Ammon's horn (tissue), 1 donor: ENCODE data around the gene ANGPT4.
"Not testable (repeated sequence)": the region's sequence is repeated elsewhere in the genome, so short reads cannot be mapped to it uniquely, and the experiment has no call there.

Experiments used
- DNase-seq: peaks from one replicate; pipeline ENCODE4 v3.0.0-alpha.2; 2016; ENCODE audit warnings: low spot score

The ANGPT4 gene

DNA sequence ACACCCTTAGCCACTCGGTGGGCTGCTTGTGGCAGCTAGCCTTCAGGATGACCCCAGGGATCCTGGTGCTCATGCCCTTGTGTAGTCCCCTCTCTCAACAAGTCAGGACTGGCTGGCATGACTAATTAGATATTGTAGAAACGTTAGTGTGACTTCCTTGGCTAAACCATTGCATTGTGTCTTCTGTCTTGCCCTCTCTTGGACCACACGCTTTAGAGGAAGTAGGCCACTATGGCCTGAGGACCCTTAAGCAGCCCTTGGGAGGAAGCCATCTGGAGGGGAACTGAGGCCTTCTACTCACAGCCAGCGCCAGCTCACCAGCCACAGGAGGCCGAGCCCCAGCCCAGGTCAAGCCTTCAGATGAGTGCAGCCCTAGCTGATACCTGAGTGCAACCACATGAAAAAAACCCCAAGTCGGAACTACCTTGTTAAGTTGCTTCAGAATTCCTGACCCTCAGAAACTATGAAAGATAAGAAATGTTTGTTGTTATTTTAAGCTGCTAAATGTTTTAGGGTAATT is 10.1 kb downstream of the ANGPT4 start:
- DNase-seq: peak; percentile 11

DNA sequence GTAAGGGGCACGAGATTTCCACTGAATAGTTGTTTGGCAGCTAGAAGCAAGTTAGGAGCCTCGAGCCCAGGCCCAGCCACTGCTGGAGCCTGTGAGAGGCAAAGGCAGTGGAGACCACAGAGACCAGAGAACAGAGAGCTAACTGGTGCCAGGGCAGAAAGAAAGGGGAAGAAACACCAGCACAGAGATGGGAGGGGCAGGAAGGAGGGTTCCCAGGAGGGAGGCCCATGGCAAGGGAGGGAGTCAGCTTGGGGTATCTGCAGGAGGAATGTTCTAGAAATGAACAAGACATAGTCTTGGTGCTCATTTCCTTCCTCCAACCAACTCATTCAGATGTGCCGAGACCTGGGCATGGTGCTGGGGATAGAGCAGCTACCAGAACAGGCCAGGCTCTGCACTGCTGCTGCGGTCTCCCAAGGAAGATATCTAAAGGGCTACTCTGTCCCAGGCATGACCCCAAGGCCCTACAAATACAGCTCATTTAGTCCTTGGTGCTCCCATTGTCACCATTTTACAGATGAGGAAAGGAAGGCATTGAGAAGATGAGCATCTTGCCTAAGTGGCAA is 10.7 kb downstream of the ANGPT4 start:
- peak; percentile 70 for DNase-seq

DNA sequence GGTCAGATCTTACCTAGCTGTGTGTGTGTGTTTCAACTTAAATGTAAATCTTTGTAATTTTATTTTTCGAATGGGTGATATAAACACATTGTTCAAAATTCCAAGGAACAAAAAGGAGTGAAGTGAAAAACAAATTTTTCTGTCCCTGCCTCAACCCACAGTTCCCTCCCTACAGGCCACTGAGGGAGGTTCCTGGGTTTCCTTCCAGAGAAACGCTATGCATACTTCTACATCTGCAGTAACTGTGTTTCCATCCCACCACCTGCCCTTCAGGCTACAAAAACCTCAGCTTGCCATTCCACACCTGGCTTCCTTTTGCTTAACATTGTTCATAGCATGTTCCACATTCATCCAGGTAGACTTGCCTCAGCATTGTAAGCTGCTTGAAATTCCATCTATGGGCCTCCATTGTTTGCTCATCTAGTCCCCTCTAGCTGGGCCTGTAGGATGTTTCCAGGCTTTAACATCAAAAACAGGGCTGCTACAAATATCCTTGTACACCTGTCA is 12.0 kb downstream of the ANGPT4 start:
- no peak for DNase-seq

DNA sequence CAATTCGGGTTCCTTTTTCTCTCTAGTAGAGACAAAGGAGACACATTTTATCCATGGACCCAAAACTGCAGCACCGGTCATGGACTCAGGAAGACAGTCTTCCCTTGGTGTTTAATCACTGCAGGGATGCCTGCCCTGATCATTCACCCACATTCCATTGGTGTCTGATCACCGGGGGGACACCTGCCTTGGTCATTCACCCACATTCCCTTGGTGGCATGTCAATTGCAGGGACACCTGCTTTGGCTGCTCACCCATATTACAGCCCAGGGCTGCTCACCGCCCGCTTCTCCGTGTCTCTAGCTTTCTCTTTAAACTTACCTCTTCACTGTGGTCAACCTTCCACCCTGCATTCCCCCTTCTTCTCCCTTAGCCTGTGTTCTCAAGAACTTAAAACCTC is 18.7 kb downstream of the ANGPT4 start:
- DNase-seq: not testable (repeated sequence)

DNA sequence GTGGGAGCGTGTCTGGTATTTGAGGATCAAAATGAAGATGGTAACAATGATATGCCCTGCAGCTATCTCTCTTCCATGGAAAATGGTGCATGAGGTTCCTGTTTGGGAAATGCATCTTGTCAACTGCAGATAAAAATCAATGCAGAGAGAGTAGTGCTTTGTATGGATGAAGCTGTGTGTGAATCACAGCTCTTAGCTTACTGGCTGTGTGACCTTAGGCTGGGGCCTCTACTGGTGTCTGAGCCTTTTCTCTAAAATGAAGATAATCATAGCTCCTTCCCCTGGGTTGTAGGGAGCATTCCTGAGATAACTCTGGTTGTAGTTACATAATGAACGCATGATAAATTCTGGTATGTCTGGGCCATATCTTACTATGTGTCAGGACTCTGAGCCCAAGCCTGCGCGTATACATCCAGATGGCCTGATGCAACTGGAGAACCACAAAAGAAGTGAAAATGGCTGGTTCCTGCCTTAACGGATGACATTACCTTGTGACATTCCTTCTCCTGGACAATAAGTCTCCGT is 19.6 kb downstream of the ANGPT4 start:
- no peak for DNase-seq

DNA sequence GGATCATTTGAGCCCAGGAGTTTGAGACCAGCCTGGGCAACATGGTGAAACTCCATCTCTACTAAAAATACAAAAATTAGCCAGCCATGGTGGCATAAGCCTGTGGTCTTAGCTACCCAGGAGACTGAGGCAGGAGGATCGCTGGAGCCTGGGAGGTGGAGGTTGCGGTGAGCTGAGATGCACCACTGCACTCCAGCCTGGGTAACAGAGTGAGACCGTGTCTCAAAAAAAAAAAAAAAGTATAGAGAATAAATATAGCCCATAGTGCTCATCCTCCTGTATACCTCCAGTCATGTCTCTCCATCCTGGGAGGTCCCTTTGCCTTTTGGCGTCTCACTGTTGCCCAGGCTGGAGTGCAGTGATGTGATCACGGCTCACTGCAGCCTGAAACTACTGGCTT is 23.8 kb downstream of the ANGPT4 start:
- not testable (repeated sequence) for DNase-seq

DNA sequence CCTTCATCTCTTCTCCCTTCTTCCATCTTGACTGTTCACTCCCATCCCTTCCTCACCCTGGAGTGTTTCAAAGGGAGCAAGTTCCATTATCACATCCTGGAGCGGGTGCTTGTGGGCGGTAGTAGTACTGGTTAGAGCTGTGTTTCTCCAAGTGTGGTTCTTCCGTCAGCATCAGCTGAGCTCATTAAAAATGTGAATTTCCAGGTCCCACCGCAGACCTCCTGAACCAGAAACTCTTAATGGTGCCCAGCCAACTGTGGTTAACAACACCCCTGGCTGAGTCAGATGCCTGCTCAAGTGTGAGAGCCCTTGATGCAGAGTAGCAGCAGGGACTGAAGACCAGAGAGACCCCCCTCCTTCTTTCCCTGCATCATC is 24.4 kb downstream of the ANGPT4 start:
- DNase-seq: no peak

DNA sequence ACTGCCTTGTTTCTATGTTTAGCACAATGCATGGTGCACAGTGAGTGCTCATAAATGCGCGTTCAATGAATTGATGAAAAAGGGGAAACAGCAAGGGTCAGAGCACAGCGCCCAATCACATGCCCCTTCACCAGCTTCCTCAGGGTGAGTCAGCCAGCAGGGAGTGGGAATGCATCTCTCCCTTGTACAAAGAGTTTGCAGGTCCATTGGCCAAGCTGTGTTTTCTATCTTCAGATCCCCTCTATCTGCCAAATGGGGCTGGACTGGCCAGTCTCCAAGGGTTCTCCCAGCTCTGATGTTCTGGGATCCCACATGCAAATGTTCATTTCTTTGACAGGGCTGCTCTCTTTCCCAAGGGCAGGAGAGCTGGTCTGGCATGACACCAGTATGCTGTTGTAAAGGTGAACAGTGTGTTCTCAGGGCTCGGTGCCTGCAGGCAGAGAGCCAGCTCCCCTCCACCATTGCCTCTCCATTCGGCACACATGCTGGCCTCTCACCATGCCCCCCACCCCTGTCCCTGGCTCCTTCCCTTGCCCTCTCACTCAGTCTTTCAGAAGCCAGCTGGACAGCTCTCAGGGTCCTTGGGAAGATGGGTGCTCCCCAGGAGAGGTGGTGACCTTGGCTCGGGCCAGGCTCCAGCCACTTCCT is 25.0 kb downstream of the ANGPT4 start:
- DNase-seq: peak; percentile 55

DNA sequence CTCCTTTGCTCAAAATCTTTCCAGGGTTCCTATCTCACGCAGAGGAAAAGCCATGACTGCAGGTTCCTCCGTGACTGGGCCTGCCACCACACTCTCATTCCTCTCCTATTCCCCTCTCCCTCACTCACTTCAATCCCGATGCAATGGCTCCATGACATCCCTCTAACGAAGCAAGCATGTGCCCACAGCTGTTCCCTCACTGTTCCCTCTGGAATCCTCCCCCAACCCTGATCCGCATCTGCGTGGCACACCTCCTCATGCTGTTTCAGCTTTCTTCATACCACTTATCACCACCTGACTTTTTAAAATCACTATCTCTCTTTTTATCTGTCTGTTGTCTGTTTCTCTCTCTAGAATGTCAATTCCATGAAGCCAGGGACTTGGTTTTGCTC is 25.5 kb downstream of the ANGPT4 start:
- no peak for DNase-seq

DNA sequence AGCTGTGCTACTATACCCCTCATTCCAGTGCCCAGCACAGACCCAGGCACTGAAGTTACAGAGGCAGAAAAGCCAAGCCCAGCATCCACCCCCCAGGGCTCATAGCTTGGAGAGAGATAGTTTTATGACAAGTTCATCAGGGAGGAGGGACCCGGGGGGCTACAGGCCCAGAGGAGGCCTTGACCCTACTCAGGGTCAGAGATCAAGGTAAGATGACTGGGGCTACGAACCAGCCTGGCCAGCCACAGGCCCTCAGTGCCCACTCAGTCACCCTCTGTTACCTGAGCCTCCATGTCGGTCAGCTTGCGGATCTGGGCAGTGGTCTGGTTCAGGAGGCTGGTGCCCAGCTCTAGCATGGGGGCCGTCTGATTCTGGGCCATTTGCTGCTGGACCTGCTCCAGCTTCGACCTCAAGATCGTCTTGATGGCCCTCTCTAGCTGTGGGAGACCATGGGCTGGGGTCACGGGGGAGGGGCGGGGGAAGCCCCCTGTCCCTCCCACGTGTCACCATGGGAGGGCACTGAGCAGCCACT is 26.1 kb downstream of the ANGPT4 start:
- DNase-seq: no peak

DNA sequence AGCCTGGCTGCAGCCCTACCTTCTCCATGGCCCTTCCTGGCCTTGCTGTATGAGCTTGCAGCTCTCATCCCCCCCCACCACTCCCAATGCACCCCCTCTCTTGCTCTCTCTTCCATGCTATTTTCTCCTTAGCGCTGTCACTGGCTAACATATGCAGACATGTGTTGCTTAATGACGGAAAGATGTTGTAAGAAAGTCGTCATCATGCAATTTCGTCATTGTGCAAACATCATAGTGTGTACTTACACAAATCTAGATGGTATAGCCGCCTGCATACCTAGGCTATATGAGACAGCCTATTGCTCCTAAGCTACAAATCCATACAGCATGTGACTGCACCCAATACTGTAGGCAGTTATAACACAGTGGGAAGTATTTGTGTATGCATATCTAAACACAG is 27.0 kb downstream of the ANGPT4 start:
- no peak for DNase-seq

DNA sequence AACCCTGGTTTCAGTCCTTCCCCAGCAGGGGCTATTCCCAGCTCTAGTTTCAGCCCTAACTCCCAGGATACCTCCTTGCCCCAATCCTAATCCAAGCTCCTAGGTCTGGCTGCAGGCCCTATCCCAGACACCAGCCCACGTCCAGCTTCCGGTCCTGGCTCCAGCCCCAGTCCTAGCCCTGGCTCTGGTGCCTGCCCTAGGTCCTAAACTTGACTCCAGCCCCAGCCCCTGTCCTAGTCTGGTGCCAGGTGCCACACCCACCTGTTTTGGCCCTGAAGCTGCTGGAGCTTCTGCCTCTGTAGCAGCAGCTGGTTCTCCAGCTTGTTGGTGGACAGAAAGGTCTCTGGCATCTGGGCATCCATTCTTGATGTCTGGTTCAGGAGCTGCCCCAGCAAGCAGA is 28.1 kb downstream of the ANGPT4 start:
- DNase-seq: no peak

DNA sequence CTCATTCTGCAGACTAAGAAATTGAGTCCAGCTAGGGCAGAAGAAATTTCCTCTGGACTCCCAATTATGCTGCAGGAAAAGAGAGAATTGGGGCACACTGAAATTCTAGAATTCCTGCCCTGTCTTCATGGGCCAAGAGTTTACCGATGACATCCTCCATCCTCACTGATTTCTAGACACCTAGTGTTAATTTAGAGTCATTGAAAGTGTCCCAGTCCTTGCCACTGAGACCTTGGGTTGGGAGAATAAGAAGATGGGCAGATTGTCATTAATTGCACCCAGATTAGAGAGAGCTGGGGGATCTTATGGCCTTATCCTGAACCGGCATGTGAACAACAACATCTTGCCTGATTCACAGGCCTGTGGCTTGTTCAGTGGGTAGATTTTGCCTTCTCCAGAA is 29.0 kb downstream of the ANGPT4 start:
- DNase-seq: no peak

DNA sequence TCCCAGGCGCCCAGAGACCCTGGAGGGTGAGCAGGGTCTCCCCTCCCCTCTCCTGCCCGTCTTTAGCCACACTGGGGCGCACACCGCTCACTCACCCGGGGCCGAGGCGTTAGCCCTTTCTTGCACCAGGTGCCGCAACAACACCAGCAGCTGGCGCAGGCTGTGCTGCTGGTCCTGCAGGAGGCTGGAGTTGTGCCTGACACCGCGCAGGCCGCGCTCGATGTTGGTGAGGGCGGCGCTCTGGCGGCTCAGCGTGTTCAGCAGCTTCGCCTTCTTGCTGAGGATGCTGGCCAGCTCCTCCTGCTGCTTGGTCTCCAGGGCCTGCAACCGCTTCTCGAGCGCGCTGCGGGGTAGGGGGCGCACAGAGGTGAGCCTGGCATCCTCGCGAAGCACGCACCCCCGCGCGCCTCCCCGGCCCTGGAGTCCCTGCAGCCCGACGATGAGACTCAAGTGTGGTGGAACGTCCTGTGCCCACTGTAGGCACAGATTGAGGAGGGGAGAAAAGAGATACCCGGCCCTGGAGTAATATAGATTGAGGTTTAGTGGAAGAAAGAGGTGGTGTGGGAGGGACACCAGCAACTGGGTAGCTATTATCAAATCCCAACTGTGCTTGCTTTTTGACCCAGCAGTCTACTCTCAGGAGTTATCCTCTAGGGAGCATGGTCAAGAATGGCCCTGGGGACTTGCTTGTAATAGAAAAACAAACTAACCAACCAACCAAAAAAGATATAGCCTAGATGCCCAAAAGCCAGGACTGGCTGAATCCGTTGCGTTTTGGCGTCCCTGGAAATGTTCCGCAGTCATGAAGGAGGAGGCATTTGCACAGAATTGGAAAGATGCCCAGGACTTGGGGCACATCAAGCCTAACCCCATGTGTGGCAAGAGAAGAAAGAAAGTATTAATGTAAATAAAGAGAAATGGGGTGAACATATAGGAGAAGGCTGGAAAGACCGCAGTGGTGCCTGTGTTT is 30.9 kb downstream of the ANGPT4 start:
- DNase-seq: peak; percentile 56

DNA sequence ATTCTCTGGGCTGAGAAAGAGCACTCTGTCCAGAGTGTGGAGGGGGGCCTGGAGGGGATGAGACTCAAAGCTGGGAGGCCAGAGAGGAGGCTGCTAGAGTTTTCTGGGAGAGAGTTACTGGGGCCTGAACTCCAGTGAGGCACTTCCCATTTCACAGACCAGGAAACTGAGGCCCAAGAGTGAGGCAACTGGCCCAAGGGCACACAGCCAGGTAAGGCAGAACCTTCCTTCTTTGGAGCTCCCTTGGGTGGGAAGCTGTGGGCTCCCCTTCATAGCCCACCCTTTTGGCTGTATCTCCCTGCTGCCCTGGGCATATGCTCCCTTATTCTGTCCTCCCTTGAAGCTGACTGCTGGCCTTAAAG is 34.4 kb downstream of the ANGPT4 start:
- DNase-seq: no peak

DNA sequence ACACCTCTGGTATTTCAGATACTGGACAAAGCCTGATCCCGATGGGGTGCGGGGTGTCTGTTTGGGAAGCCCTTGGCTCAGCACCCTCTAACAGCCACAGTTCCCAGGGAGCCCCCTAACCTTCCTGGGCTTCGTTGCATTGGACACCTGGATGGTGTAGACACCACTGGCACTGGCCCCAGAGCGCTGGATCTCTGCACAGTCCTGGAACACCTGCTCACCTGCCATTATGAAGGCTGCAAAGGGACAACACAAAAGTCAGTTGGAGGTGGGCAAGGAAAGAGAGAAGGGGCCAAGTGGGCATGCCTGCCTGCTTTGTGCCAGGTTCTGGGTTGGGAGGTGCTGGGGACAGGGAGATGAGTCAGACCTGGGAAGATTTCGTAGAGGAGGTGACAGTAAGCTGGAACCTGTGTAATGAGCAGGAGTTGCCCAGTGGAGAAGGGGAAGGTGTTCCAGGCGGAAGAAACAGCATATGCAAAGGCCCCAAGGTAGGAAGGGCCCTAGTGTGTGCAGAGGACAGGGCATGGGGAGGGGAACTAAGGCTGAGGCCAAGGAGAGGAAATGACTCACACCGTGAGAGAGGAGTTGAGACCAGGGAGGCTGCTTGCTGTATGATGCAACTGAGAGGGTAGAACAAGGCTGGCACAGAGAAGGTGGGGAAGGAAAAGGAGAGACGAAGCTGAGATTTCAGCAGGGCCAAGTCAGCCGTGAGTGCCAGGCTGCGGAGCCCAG is 34.9 kb downstream of the ANGPT4 start:
- DNase-seq: no peak

DNA sequence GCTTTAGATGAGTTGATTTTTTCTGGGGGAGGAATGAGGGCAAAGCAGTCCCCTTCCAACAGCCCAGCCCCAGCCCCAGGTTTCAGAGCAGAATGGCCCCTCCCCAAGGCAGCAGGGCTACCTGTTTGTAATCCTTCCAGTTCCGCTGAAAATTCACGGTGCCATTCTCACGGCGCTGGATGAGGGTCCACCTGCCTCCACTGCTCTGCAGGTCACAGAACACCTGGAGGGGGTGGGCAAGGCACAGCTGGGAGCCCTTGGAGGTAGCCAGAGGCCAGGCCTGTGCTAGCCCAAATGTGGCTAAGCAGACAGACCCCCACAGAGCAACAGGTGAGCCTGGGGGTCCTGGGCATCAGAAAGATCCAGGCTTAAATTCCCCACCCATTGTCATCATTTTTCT is 36.5 kb downstream of the ANGPT4 start:
- no peak for DNase-seq

DNA sequence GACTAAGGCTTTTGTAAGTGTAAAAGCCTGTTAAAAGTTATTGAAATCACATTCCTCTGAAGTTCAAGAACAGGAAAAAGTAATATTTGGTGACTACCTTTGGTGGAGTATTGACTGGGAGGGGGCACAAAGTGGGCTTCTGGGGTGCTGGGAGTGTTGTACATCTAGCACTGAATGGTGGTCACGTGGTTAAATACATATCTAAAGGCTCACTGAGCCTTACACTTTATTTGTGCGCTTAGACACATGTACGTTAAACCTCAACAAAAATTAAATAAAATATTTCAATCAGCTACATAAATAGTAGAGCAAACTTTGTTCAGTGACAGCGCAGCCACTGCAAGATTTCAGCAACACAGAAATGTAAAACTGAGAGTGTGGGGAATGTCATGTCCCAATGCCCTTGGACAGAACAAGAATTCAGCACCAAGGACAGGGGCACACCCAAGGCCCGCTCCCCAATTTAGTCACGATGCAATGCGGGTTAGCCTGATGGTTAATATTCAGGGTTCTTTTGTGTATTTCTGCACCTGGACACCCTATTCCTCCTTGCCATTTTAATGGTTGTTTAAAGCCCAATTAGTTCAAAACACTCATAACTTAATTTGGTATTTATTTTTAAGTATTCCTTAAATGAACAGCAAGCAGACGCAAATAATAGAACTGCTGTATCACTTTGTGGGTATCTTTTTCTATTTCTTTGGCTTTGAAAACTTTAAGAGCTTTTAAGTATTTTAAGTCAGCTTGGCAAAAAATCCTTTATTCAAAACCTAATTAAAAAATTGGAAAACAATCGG is 37.4 kb downstream of the ANGPT4 start:
- no peak for DNase-seq

DNA sequence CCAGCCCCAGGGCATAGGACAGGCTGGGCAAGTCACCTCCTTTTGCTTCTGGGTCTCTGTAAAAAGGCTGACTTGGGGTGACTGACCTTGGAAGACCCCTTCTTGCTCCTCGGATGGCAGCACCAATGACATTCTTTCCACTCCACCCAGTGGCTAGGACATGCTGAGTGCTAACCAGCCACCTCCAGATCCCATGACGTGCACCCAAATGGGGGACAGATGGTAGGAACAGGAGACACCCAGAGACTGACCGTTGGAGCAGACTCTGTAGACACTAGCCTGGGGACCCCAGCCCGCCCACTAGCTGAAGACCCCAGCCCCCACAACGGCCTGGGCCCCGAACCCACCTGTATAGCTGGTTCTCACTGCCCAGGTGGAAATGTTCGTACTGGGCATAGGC is 38.3 kb downstream of the ANGPT4 start:
- no peak for DNase-seq

DNA sequence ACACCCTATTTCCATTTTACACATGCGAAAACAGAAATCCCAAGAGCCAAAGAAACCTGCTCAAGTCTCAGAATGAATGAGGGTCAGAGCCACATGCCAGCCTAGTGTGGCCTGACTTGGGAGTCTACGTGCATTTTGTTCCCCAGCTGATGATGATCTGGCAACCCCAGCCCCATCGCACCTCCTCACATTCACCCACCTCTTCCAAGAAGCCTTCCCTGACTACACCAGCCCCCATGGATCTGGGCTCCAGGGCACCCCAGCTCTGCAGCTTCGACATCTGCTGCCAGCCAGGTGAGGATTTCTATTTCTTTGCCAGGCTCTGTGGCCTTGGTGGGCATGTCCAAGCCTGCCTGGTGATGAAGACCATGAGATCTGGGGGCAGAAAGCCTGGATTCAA is 41.0 kb downstream of the ANGPT4 start:
- no peak for DNase-seq
